WTC11 (cell line): ENCODE data around the gene NUDT3. TPM values are rescaled to one million over a fixed set of nuclear protein-coding genes. Genes with fewer than 3 reads are reported as not detected.

Experiments
- ATAC-seq: fragments of 200-7000 bp; cut with Tn5 transposase; 2 replicates; pipeline ENCODE4 v1.10.0; 2021; ENCODE audit warnings: mild to moderate bottlenecking, moderate library complexity
- CTCF ChIA-PET: fragments of 300-600 bp; sonication (Branson Sonifier 250); formaldehyde crosslinking; loops from one replicate; lab custom pipeline; 2021; ENCODE audit warnings: antibody characterized with exemption; lab: Charles Lee
- POLR2A ChIA-PET: fragments of 350-600 bp; sonication (Branson Sonifier 250); formaldehyde crosslinking; loops from one replicate; lab custom pipeline; 2021; ENCODE audit warnings: antibody characterized with exemption; lab: Charles Lee
- DNase-seq: peaks from one replicate; pipeline ENCODE4 v3.0.0; 2021; ENCODE audit warnings: low spot score
- H3K27ac Mint-ChIP-seq: 2 replicates; pipeline ENCODE4 v1.8.0; 2021; ENCODE audit warnings: mixed read lengths
- H3K27me3 Mint-ChIP-seq: 2 replicates; pipeline ENCODE4 v1.8.0; 2021; ENCODE audit warnings: low read depth, mild to moderate bottlenecking, moderate library complexity, mixed read lengths
- H3K36me3 Mint-ChIP-seq: 2 replicates; pipeline ENCODE4 v1.8.0; 2021; ENCODE audit warnings: mixed read lengths
- H3K4me1 Mint-ChIP-seq: 2 replicates; pipeline ENCODE4 v1.8.0; 2022; ENCODE audit warnings: mixed read lengths
- H3K4me3 Mint-ChIP-seq: 2 replicates; pipeline ENCODE4 v1.8.0; 2021; ENCODE audit warnings: mild to moderate bottlenecking, moderate library complexity, mixed read lengths
- H3K9me3 Mint-ChIP-seq: 2 replicates; pipeline ENCODE4 v1.8.0; 2021; ENCODE audit warnings: mixed read lengths
- ARID4B ChIP-seq: sonication (generic); formaldehyde crosslinking; IDR thresholded peaks from 2 replicates; pipeline ENCODE4 v1.8.0; 2023; ENCODE audit warnings: missing genetic modification reagents, mild to moderate bottlenecking, borderline replicate concordance
- ATF1 ChIP-seq: sonication (generic); formaldehyde crosslinking; IDR thresholded peaks from 2 replicates; pipeline ENCODE4 v1.8.1; 2023; ENCODE audit warnings: mild to moderate bottlenecking, moderate library complexity, missing genetic modification reagents
- CREM ChIP-seq: sonication (generic); formaldehyde crosslinking; IDR thresholded peaks from 2 replicates; pipeline ENCODE4 v1.8.1; 2022; ENCODE audit warnings: mild to moderate bottlenecking, missing genetic modification reagents, moderate library complexity
- FOXP1 ChIP-seq: sonication (generic); formaldehyde crosslinking; IDR thresholded peaks from 2 replicates; pipeline ENCODE4 v1.8.0; 2022; ENCODE audit warnings: missing genetic modification reagents, mild to moderate bottlenecking, moderate library complexity, borderline replicate concordance
- GRHL2 ChIP-seq: fragments of 250-450 bp; sonication (Bioruptor Pico); IDR thresholded peaks from 2 replicates; pipeline ENCODE4 v1.8.0; 2022; ENCODE audit warnings: mild to moderate bottlenecking, moderate library complexity; ENCODE audit not compliant: insufficient replicate concordance, severe bottlenecking
- IRF1 ChIP-seq: sonication (generic); formaldehyde crosslinking; IDR thresholded peaks from 2 replicates; pipeline ENCODE4 v1.8.0; 2023; ENCODE audit warnings: missing genetic modification reagents
- KAT7 ChIP-seq: sonication (generic); formaldehyde crosslinking; IDR thresholded peaks from 2 replicates; pipeline ENCODE4 v1.8.1; 2023; ENCODE audit warnings: missing genetic modification reagents, mild to moderate bottlenecking, borderline replicate concordance
- MLX ChIP-seq: sonication (generic); formaldehyde crosslinking; IDR thresholded peaks from 2 replicates; pipeline ENCODE4 v1.8.1; 2023; ENCODE audit warnings: mild to moderate bottlenecking, missing genetic modification reagents, moderate library complexity
- MXD4 ChIP-seq: fragments of 250-450 bp; sonication (Bioruptor Pico); IDR thresholded peaks from 2 replicates; pipeline ENCODE4 v1.8.0; 2021; ENCODE audit warnings: mild to moderate bottlenecking, moderate library complexity, borderline replicate concordance
- NFE2L1 ChIP-seq: sonication (generic); formaldehyde crosslinking; IDR thresholded peaks from 2 replicates; pipeline ENCODE4 v1.8.1; 2023; ENCODE audit warnings: missing genetic modification reagents
- PREB ChIP-seq: sonication (generic); formaldehyde crosslinking; IDR thresholded peaks from 2 replicates; pipeline ENCODE4 v1.8.1; 2022; ENCODE audit warnings: mild to moderate bottlenecking, missing genetic modification reagents, moderate library complexity, borderline replicate concordance
- PRRX2 ChIP-seq: fragments of 250-450 bp; sonication (Bioruptor Pico); IDR thresholded peaks from 2 replicates; pipeline ENCODE4 v1.8.0; 2021; ENCODE audit warnings: mild to moderate bottlenecking
- USF1 ChIP-seq: sonication (generic); formaldehyde crosslinking; IDR thresholded peaks from 2 replicates; pipeline ENCODE4 v1.8.0; 2022; ENCODE audit warnings: mild to moderate bottlenecking, missing genetic modification reagents
- ZNF532 ChIP-seq: fragments of 250-450 bp; sonication (Bioruptor Pico); IDR thresholded peaks from 2 replicates; pipeline ENCODE4 v1.9.0; 2021; ENCODE audit warnings: mild to moderate bottlenecking, borderline replicate concordance
- total RNA-seq: library from RNA; stranded (reverse); gene quantifications from 3 replicates; pipeline ENCODE4 v1.2.3, GENCODE V29; 2021

The NUDT3 gene
- total RNA-seq, 1 experiment from 2014 or later, result 30.0 TPM

GRCh38 chr6:34302929-34303328, 89.5 kb downstream of the NUDT3 start (continued):
- TF ChIP-seq PREB (CRISPR knock-in tag), result no peak
- TF ChIP-seq IRF1 (CRISPR knock-in tag), result no peak
- no peak for TF ChIP-seq PRRX2 (CRISPR knock-in tag)
- no peak for TF ChIP-seq KAT7 (CRISPR knock-in tag)
- TF ChIP-seq ZNF532 (CRISPR knock-in tag), result no peak
- TF ChIP-seq NFE2L1, result no peak
- TF ChIP-seq, all 79 proteins: peak for 0

GRCh38 chr6:34301408-34301807, 91.1 kb downstream of the NUDT3 start:
- Mint-ChIP-seq H3K4me1 (peaks cover 5% of the 10 kb centered on the region), H3K27me3 (no peaks in the 10 kb centered on the region), H3K4me3 (no peak overlapping the region), H3K27ac (no peak overlapping the region), H3K36me3 (no peaks in the 10 kb centered on the region), H3K9me3 (no peaks in the 10 kb centered on the region)
- ATAC-seq (no peak; the same call in 1 of the 2 replicates), DNase-seq (no peak)
- ChIA-PET POLR2A (interaction anchor here (1.0 kb wide), 1 partner anchor 165 kb away, joined by 3 read pairs; the partner anchor contains the start of gene PACSIN1), CTCF (interaction anchor here (1.5 kb wide), 1 partner anchor 106 kb away, joined by 4 read pairs; no protein-coding TSS in a partner anchor)
- TF ChIP-seq MXD4, result no peak
- TF ChIP-seq ARID4B (CRISPR knock-in tag), result no peak
- no peak for TF ChIP-seq GRHL2 (CRISPR knock-in tag)
- TF ChIP-seq FOXP1 (CRISPR knock-in tag), result no peak
- TF ChIP-seq CREM (CRISPR knock-in tag), result no peak
- TF ChIP-seq MLX (CRISPR knock-in tag), result no peak
- TF ChIP-seq ATF1 (CRISPR knock-in tag), result no peak
- TF ChIP-seq USF1 (CRISPR knock-in tag), result no peak
